ENCODE data around the gene SNRPA.
"Not testable (repeated sequence)": the region's sequence is repeated elsewhere in the genome, so short reads cannot be mapped to it uniquely, and the experiment has no call there.

Gene SNRPA

DNA sequence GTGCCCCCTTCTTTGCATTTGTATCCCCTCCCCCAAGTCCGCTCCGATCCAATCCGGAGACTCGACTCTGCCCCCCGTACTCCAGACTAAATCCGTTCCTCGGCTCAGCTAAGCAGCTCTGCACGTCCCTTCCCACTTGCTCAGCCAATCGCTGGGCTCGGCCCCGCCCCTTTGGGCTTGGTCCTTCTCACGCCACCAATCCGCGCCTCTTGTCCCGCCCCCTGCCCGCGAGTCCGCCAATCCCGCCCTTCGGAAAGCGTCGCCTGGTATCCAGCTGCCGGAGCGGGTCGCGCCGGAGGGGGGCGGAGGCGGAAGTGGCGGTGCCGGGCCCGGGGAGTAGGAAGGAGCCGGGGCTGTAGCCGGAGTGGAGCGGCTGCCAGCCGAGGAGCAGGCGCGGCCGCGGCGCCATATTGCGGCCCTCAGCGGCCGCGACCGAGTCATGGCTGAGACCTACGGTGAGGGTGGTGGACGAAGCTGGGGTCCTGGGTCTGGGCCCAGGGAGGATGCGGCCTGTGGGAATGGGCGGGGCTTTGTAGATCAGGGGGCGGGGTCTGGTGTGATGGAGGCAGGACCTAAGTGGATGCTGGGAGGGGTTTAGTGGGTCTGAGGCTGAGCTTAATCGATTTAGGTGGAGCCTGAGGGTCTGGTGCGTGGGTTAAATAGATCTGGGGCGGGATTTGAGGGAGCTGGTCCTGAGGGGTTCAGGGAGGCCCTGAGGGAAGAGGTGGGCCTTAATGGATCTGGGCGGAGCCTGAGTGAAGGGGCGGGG is 27.1 kb downstream of the SNRPA start, which contains the start of gene RAB4B:
Gene RAB4B (plus strand): TSS at position 311 of the 769 bp plus-strand sequence. CDS start 129 bp downstream, at position 440.
- peak; percentile 100 for DNase-seq

DNA sequence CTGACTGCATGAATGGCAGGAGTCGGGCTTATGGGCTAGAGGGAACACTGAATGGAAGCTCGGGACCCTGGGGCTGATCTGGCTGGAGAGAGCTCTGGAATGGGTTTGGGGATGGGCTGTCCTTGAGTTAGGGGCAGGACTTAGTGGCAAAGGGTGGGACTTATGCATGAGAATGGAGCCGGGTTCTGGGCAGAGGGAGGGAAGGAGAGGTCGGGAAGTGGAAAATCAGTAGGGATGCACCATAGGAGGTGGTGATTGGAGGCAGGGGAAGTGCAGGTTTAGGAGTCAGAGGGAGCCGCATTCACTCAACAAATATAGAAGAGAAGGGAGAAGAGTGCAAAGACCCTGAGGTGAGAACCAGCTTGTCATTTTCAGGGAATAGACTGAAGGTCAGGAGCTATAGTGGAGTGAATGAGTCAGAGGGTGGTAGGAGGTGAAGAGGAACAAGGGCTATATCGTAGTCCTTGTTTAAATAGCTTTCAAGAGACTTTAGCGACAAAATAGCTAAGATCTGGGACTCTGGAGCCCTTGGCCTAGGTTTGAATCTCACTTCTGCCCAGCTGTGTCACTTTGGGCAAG is 27.8 kb downstream of the SNRPA start:
- peak; percentile 77 for DNase-seq

DNA sequence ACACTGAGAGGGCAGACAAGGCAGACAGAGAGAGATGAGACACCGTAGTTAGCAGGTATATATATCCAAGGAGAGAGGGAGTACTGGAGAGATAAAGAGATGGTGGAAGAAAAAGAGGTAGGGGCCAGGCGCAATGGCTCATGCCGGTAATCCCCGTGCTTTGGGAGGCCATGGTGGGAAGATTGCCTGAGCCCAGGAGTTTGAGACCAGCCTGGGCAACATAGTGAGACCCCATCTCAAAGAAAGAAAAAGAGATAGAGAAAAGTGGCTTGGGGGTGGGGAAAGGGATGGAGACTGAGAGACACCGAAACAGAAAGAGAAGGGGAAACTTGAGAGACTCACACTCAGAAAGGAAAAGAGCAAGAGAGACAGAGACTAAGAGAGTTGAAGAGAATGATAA is 29.6 kb downstream of the SNRPA start:
- no peak for DNase-seq

DNA sequence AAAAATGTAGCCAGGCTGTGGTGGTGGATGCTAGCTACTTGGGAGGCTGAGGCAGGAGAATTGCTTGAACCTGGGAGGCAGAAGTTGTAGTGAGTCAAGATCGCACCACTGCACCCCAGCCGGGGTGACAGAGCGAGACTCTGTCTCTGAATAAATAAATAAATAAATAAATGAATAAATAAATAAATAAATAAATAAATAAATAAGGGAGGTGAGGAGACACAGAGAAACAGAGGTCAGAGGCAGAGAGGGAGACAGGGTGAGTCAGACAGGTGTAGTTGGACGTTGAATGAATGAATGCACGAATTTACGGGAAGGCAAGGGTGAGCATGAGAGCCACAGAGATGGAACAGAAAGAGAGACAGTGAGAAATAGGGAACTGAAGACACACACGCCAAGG is 30.1 kb downstream of the SNRPA start:
- DNase-seq, result no peak

- DNase-seq, result no peak
Observed at GRCh38 chr19:40783711-40784110, 32.7 kb downstream of the SNRPA start.

DNA sequence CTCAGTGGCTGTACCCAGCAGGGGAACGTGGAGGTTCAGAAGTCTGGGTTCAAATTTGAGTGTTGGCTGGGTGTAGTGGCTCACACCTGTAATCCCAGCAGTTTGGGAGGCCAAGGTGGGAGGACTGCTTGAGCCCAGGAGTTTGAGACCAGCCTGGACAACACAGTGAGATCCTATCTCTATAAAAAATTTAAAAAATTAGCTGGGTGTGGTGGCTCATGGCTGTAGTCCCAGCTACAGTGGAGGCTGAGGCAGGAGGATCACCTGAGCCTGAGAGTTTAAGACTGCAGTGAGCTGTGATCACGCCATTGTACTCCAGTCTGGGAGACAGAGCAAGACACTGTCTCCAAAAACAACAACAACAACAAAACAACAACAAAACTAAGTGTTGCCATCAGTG is 33.1 kb downstream of the SNRPA start:
- not testable (repeated sequence) for DNase-seq

GRCh38 chr19:40785526-40785925 is 34.5 kb downstream of the SNRPA start:
- DNase-seq, result no peak

DNA sequence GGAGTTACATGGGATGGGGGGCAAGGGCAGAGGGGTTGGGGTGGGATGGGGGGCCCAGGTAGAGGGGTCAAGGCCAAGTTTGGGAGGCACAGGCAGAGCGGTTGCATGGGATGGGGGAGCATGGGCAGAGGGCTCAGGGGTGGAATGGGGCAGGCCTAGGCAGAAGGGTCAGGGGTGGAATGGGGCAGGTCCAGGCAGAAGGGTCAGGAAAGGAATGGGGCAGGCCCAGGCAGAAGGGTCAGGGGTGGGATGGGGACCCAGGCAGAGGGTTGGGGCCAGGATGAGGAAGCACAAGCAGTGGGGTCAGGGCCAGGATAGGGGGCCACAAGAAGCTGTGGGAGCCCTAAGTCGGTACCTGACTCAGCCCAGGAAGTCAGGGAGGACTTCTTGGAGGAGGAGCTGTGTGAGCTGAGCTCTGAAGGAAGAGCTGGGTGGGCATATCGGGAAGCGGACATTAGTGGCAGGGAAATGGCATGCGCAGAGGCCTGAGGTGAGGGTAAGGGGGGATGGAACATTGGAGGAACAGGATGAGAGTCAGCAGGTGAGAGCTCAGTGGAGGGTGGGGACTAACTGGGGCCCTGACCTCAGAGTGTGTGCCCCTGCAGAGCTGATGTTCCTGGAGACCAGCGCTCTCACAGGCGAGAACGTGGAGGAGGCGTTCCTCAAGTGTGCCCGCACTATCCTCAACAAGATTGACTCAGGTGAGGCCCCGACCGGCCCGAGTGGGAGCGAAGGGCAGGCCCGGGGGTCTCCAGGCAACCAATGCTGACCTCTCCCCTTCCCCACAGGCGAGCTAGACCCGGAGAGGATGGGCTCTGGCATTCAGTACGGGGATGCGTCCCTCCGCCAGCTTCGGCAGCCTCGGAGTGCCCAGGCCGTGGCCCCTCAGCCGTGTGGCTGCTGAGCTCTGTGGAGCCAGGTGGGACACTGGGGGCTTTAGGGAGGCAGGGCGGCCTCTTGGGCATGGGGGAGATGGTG is 35.3 kb downstream of the SNRPA start:
- no peak for DNase-seq

- DNase-seq, result no peak
Observed at GRCh38 chr19:40791349-40791748, 40.3 kb downstream of the SNRPA start.

DNA sequence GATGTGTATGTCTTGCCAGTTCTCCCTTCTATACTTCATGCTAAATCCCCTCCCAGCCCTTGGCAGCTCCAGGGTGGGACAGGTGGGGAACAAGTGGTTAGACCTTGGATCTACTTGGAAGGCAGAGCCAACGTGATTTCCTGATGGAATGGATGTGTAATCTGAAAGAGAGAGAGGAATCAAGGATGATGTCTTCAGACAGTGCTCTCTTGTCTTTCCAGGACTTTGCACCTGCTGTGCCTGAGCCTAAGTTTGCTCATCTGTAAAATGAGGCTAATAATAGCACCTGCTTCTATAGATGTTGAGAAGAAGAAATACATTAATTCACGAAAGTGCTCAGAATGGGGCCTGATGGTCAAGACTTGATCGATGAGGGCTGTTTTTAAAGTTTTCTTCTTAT is 41.0 kb downstream of the SNRPA start:
- no peak for DNase-seq

GRCh38 chr19:40797166-40797962 is 46.4 kb downstream of the SNRPA start:
- no peak for DNase-seq

DNA sequence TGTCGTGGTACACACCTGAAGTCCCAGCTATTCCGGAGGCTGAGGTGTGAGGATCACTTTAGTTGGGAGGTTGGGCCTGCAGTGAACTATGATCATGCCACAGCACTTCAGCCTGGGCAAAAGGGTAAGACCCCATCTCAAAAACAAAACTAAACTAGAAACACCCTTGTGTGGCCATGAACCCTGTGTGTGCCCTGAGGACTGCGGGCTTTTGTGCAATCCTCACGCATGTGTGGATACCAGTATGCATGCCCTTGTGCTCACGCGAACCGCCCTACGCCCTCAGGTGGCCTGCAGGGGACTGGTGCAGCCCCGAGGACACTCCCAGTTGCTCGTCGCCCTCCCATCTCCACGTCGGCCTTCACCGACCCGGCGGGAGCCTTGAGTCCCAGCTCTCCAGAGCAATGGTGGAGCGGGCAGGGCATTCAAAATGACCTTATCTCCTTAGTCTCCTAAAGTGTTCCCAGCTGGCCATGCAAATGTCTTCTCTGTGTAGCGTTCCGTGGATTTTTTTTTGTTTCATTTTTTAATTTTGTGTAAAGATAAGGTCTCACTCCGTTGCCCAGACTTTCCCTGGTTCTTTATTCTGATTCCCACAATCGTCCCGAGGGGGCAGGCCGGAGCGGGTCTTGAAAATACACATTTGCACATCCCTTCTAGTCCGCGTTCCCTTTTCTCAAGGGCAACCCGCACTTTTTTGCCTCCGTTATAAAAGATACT is 47.1 kb downstream of the SNRPA start:
- DNase-seq, result peak; percentile 96

DNA sequence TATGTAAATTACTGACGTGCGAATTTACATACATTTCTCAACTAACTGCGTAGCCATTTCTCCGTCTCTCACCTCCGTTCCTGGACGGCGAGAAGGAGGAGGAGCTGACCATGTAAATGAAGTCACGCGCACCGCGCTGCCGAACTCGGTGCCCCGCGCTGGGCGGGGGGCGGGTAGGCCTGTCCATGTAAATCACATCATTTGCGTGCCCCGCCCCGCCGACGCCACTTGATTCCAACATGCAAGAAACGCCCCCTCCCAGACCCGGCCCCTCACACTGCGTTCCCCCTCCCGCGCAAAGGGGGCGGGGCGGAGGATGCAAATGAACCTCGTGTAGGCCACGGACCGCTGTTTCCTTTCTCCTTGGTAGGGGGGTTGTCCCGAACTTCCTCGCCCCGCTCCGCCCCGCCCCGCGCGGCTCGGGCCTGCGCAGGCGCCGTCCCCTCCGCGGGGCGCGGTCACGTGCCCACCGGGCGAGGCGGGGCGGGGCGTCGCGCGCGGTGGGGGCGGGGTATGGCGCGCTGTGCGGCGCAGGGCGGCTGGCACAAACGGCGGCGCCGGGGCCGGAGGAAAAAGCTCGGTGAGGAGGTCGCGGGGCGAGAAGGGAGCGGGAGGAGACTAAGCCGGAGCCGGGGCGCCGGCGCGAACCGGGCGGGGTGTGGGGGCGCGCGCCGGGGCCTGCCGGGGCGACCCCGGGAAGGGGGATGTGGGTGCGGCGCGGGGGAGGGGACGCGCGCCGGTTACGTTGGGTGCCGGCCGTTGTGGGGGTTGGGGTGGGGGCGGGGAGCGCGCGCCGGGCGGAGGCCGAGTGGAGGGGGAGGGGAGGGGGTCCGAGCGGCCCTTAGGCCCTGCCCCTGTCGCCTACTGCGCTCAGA is 47.9 kb downstream of the SNRPA start, which contains the start of gene EGLN2:
Gene EGLN2 (plus strand): TSS at position 509 of the 875 bp plus-strand sequence. CDS start 1,382 bp downstream, outside the sequence.
- DNase-seq, result peak; percentile 100

DNA sequence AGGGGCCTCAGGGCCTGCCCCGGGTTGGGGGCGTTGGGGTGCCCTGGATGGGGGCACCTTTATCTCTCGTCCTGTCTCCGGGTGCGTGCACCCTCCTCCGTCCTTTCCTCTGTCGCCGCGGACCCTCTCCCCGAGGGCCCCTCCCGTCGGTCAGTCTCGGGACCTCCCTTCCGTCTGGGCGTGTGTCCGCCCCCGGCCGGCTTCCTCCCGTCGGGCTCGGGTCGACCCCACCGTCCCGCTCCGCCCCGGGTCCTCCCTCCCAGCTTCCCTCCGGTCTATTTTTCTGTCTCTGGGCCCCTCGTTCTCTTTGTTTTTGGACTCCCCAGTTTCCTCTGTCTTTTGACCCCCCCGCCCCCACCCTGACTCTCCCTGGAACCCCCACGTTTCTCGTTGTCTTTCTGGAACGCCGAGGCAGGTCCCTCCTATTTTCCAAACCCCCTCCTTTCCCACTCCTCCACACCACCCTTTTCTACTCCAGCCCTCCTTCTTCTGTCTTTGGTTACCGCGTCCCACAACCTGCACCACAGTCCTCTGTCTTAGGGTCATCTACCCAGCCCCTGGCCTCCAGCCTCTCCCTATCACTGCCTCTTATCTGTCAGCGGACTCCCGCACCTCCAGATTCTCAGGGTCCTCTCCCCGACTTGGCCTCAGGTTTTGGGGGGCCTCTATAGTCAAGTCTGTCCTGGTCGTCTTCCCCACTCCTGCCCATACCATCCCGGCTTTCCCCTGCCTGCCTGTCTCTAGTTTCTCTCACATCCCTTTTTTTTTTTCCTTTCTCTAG is 48.7 kb downstream of the SNRPA start:
- peak; percentile 76 for DNase-seq

- DNase-seq, result no peak
Observed at GRCh38 chr19:40800339-40800996, 49.5 kb downstream of the SNRPA start.

GRCh38 chr19:40800997-40801377 is 50.0 kb downstream of the SNRPA start:
- no peak for DNase-seq

DNA sequence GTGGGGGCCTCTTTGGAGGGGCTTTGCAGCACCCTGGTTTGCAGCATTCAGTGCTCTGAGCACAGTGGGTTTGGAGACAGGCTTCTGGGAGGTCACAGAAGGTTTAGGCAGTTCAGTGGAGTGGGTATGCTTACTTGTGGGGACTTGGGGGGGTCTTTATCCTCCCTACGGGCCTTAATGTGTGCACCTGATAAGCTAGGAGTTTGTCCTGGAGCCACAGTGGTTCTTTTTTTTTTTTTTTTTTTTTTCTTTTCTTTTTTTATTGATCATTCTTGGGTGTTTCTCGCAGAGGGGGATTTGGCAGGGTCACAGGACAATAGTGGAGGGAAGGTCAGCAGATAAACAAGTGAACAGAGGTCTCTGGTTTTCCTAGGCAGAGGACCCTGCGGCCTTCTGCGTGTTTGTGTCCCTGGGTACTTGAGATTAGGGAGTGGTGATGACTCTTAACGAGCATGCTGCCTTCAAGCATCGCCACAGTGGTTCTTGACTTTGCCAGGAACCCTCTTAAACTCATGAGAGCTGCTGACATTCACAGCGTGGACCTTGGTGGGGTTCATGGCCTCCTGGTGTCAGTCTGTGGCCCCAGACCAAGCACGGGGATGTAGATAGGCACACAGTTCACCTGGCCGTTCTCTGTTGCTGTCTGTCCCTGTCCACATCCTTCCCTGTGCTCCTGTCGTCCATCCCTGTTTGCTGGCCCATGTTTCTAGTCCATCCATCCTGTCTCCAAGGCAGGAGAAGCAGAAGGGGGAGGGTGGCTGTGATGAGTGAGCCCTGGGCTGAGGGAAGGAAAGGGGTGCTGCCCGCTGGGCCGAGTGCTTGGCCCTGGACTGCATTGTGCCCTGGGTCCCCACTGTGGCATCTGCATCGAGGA is 50.7 kb downstream of the SNRPA start:
- DNase-seq, result no peak
